ENCODE results near the gene LRCH1. TPM values are rescaled to one million over a fixed set of nuclear protein-coding genes. Genes with fewer than 3 reads are reported as not detected.

The LRCH1 gene
- total RNA-seq, 1 donor from 2014 or later, result 17.0 TPM

DNA sequence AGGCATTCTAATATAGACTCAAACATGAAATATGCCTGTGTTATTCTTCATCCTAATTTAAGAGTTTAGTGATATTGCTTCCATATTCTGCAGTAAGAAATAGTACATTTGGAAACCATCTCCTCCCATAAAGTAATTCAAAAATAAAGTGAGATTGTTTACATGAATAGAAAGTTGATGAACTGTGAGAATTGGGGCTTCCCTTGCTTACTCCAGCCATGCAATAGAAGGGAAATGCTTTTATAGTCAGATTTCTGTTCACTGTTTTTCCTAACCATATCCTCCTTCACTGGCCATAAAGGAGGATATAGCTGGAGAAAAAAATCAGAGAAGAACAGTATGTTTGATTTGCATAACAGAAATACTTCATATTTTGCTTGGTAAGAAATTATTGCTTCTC, 7.8 kb downstream of the LRCH1 start:
- TF ChIP-seq, protein P1, sequence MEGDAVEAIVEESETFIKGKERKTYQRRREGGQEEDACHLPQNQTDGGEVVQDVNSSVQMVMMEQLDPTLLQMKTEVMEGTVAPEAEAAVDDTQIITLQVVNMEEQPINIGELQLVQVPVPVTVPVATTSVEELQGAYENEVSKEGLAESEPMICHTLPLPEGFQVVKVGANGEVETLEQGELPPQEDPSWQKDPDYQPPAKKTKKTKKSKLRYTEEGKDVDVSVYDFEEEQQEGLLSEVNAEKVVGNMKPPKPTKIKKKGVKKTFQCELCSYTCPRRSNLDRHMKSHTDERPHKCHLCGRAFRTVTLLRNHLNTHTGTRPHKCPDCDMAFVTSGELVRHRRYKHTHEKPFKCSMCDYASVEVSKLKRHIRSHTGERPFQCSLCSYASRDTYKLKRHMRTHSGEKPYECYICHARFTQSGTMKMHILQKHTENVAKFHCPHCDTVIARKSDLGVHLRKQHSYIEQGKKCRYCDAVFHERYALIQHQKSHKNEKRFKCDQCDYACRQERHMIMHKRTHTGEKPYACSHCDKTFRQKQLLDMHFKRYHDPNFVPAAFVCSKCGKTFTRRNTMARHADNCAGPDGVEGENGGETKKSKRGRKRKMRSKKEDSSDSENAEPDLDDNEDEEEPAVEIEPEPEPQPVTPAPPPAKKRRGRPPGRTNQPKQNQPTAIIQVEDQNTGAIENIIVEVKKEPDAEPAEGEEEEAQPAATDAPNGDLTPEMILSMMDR (conservative IDR thresholded peaks at IDR 0.05; ENCODE audit: low read depth, low read length), result no peak
- no peak overlapping the region for H3K4me3 ChIP-seq (ENCODE audit: low read depth, low read length)
- DNase-seq (ENCODE audit: low read depth), result no peak

DNA sequence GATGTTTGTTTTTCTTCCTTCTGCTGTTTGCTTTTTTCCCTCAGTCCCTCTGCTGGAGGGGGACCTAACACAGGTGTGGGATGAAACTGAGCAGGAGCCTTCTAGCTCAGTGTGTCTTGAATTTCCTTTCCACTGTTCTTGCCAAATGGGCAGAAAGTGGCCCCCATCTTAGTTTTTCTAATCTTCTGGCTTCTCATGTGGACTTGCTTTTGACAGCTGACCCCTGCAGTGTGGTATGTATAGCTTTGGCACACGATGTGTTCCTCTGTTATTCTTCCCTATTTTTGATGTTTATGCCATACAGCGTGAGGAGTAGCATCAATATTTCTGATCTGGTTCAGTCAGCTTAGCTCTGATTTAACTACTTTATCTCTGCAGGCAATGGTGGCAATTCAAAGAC, 8.3 kb downstream of the LRCH1 start:
- H3K4me3 ChIP-seq (ENCODE audit: low read depth, low read length), result no peak overlapping the region
- TF ChIP-seq, protein P1 (conservative IDR thresholded peaks at IDR 0.05; ENCODE audit: low read depth, low read length), result no peak
- DNase-seq (ENCODE audit: low read depth), result no peak

DNA sequence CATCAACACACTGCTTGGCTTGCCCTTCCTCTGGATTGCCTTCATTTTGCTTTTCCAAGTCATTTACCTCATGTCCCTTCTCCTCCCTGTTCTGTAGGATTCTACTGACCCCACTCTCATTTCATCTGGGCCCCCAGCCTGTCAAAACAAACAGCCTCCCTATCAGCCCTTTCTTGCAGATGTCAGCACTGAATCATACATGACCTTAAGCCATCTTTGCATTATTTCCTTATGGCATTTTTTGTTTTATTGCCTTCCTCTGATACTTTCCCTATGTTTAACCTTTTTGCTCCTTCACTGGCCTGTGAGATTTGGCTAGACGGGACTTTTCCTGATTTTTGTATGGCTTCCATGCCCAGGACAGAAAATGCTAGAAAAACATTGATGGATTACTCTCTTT, 8.7 kb downstream of the LRCH1 start:
- TF ChIP-seq, protein P1 (conservative IDR thresholded peaks at IDR 0.05; ENCODE audit: low read depth, low read length), result no peak
- no peak for DNase-seq (ENCODE audit: low read depth)
- no peak overlapping the region for H3K4me3 ChIP-seq (ENCODE audit: low read depth, low read length)

DNA sequence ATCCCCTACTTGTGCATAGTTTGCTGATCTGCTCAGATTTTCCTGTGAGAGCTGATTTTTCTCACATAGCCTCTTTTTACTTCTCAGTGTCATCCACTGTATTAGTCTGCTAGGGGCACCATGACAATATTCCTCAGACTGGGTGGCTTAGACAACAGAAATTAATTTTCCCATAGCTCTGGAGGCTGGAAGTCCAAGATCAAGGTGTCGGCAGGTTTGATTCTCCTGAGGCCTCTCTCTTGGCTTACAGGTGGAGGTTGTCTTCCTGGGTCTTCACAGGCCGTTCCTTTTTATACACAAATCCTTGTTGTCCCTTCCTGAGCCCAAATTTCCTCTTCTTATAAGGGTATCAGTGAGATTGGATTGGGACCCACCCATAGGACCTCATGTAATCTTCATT, 9.2 kb downstream of the LRCH1 start:
- no peak for DNase-seq (ENCODE audit: low read depth)
- TF ChIP-seq, protein P1 (conservative IDR thresholded peaks at IDR 0.05; ENCODE audit: low read depth, low read length), result no peak
- H3K4me3 ChIP-seq (ENCODE audit: low read depth, low read length), result no peak overlapping the region

DNA sequence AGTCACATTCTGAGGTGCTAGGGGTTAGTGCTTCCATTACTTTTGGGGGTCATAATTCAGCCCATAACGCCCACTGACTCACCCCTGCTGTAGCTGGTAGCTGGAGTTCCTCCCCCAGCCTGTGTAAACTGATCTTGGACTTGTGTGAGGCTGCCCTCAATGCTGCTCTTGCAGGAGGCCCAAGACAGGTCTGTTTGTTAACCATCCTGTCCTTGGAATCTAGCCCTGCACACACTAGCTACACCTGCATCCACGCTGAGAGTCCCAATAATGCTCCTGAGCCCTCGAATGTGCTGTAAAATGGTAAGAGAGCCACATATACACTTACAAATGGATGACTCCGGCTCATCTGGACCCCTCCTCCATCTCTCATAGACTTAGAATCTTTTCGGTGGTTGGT, 9.6 kb downstream of the LRCH1 start:
- no peak overlapping the region for H3K4me3 ChIP-seq (ENCODE audit: low read depth, low read length)
- no peak for DNase-seq (ENCODE audit: low read depth)
- TF ChIP-seq, protein P1 (conservative IDR thresholded peaks at IDR 0.05; ENCODE audit: low read depth, low read length), result no peak

DNA sequence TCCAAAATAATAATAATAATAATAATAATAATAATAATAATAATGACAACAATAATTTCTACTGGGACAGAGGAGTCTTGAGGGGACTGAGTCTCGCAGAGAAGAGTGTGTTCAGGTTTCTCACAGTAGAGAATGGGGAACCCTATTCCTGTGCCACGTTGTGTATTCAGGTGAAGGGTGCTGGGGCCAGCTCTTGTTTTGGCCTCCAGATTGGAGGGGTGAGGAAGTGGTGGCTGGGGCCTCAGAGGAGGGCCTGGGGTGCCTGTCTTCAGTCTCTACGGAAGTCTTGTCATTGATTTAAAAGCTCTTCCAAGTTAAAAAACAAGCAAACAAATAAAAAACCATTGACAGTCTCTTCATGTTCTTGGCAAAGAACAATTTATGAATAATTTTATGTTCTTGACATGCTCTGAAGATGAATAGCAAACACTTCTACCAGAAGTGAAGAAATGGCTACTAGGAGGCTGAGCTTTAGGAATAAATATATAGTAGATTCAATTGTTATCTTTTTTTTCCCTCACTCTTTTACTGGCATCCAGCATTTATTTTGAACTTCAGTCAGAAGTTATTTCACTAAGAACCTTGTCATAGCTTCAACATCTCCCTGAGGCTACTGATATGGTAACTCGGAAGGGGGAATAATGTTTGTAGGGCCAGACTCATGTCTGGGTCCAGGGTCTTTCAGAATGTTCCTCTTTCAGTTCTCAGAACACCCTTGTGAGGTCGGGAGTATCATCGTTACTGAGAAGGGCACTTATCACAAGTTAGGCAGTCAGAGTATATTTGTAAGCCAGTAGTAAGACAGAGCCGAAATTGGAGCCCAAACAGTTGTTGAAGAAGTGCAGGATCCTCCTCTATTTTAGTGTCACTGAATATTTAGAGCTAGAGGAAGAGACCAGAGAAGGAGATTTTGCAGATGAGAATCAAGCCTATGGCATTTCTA, 13.1 kb downstream of the LRCH1 start:
- TF ChIP-seq, protein P1 (conservative IDR thresholded peaks at IDR 0.05; ENCODE audit: low read depth, low read length), result no peak
- no peak overlapping the region for H3K4me3 ChIP-seq (ENCODE audit: low read depth, low read length)
- no peak for DNase-seq (ENCODE audit: low read depth)

DNA sequence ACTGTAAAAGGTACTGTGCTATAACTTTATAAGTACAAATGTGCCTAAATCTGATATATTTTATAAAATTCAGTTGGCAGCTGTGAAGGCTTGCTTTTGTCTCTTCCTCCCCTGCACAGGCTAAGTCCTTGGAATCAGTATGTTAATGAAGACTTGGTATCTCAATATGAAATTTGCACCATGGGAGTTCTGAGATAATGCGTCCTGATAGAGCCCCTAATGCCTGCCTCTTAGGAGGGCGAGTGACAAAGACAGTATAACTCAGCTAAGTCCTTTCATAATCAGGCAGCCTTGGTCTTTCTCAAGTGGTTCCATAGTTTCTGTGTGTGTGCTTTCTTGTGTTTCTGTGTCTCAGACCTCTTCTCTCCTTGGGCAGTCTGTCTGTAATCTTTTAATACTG, 14.7 kb downstream of the LRCH1 start:
- TF ChIP-seq, protein P1 (conservative IDR thresholded peaks at IDR 0.05; ENCODE audit: low read depth, low read length), result no peak
- no peak overlapping the region for H3K4me3 ChIP-seq (ENCODE audit: low read depth, low read length)
- DNase-seq (ENCODE audit: low read depth), result no peak

Measured in epithelial cell of proximal tubule (primary cell).